K562 (cell line): ENCODE data around the gene EFNA5.

Source experiments
- JUND ChIP-seq, 2 experiments: IDR thresholded peaks; 2 replicates in 1 of 2; 3 replicates in 1 of 2; pipeline ENCODE4 v1.6.1; 2011; ENCODE audit warnings: borderline replicate concordance in 2 of 2, low read depth in 2 of 2, low read length in 2 of 2, improper control_type of control experiment in 1 of 2, missing biosample characterization in 1 of 2, missing genetic modification characterization in 1 of 2, missing genetic modification reagents in 1 of 2
- POLR2A ChIP-seq: fragments of 450-650 bp; conservative IDR thresholded peaks from 2 replicates; pipeline ENCODE4 v1.6.1; 2016
- PTBP1 ChIP-seq: fragments of 200-400 bp; formaldehyde crosslinking; IDR thresholded peaks from 2 replicates; pipeline ENCODE4 v1.6.1; 2017; ENCODE audit warnings: low read depth, low read length
- TAF7 ChIP-seq: fragments of 450-650 bp; IDR thresholded peaks from 2 replicates; pipeline ENCODE4 v1.6.1; 2016; ENCODE audit warnings: missing genetic modification characterization, missing compliant biosample characterization
- TF ChIP-seq, protein P1 (sequence below): sonication (generic); formaldehyde crosslinking; IDR thresholded peaks from 2 replicates; pipeline ENCODE4 v1.8.1; 2023; ENCODE audit warnings: mild to moderate bottlenecking, missing genetic modification reagents

- TF ChIP-seq JUND (IDR thresholded peaks at IDR 0.05; ENCODE audit: borderline replicate concordance, low read depth, low read length), result no peak
- no peak for TF ChIP-seq JUND (tag; IDR thresholded peaks at IDR 0.05; ENCODE audit: borderline replicate concordance, low read depth, low read length)
- TF ChIP-seq, protein P1, sequence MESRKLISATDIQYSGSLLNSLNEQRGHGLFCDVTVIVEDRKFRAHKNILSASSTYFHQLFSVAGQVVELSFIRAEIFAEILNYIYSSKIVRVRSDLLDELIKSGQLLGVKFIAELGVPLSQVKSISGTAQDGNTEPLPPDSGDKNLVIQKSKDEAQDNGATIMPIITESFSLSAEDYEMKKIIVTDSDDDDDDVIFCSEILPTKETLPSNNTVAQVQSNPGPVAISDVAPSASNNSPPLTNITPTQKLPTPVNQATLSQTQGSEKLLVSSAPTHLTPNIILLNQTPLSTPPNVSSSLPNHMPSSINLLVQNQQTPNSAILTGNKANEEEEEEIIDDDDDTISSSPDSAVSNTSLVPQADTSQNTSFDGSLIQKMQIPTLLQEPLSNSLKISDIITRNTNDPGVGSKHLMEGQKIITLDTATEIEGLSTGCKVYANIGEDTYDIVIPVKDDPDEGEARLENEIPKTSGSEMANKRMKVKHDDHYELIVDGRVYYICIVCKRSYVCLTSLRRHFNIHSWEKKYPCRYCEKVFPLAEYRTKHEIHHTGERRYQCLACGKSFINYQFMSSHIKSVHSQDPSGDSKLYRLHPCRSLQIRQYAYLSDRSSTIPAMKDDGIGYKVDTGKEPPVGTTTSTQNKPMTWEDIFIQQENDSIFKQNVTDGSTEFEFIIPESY (CRISPR knock-in tag), result no peak
- no peak for TF ChIP-seq TAF7 (tag)
- no peak for TF ChIP-seq POLR2A
- no peak for TF ChIP-seq PTBP1
Measured at GRCh38 chr5:107570181-107570580, 100.6 kb downstream of the EFNA5 start.
